Subcutaneous adipose tissue (tissue), 4 donors: ENCODE results near the gene NR2E3. TPM values are rescaled to one million over a fixed set of nuclear protein-coding genes. Genes with fewer than 3 reads are reported as not detected.

Experiments
- total RNA-seq, 4 donors: library from RNA; depleted of rRNA; stranded (reverse); fragments of >200 nt; gene quantifications; one replicate each; pipeline ENCODE4 v1.1.0, GENCODE V29; 2016
- TF ChIP-seq, protein P1 (sequence below): fragments of 450-650 bp; IDR thresholded peaks from one replicate; pipeline ENCODE4 v1.5.1; 2016; ENCODE audit warnings: low read depth, mild to moderate bottlenecking, control low read depth, antibody characterized with exemption, moderate library complexity

The NR2E3 gene
- total RNA-seq, 4 donors from 2014 or later: not detected

- TF ChIP-seq, protein P1, sequence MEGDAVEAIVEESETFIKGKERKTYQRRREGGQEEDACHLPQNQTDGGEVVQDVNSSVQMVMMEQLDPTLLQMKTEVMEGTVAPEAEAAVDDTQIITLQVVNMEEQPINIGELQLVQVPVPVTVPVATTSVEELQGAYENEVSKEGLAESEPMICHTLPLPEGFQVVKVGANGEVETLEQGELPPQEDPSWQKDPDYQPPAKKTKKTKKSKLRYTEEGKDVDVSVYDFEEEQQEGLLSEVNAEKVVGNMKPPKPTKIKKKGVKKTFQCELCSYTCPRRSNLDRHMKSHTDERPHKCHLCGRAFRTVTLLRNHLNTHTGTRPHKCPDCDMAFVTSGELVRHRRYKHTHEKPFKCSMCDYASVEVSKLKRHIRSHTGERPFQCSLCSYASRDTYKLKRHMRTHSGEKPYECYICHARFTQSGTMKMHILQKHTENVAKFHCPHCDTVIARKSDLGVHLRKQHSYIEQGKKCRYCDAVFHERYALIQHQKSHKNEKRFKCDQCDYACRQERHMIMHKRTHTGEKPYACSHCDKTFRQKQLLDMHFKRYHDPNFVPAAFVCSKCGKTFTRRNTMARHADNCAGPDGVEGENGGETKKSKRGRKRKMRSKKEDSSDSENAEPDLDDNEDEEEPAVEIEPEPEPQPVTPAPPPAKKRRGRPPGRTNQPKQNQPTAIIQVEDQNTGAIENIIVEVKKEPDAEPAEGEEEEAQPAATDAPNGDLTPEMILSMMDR: no peak
These were observed 25.6 kb upstream of the NR2E3 start for GRCh38 chr15:71784719-71785118.

DNA sequence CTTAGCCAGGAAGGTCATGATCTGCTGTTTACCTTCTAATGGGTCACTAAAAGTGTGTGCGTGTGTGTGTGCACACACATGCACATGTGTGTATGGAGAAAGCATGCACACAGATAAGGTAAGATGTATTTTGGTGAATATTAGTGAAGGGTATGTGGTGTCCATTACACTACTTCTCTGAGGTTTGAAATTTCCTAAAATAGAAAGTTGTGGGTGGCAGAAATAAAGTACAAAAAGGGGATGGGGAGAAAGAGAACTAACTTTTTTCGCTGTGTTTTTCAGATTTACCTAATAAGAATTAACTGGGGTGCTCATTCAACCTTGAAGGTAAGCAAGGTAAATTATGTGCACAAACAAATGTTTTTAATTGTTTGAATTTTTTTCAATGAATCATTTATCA lies 24.4 kb upstream of the NR2E3 start:
- TF ChIP-seq, protein P1: no peak

GRCh38 chr15:71786673-71787072 lies 23.7 kb upstream of the NR2E3 start:
- TF ChIP-seq, protein P1: no peak

GRCh38 chr15:71788646-71789579 lies 21.4 kb upstream of the NR2E3 start:
- TF ChIP-seq, protein P1: no peak

- TF ChIP-seq, protein P1: no peak
These were observed 20.7 kb upstream of the NR2E3 start for GRCh38 chr15:71789616-71790015.

GRCh38 chr15:71790081-71790480 lies 20.3 kb upstream of the NR2E3 start:
- TF ChIP-seq, protein P1: no peak

DNA sequence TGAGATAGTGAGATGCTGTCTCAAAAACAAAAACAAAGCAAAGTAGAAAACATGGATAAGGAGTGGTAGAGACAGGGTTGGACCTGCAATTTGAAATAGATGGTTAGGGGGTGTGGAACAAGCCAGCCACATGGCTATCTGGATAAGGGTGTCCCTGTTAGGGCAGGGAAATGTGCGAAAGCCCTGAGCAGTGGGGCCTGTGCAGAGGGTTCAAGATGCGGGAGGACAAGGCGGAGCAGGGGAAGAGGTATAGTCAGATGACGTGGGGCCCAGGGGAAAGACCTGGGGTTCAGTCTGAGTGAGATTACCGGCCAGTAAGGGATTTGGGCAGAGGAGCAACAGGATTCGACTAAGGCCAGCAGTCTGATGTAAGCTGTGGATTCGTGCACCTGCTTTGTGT lies 18.4 kb upstream of the NR2E3 start:
- TF ChIP-seq, protein P1: no peak
